Activated CD4-positive, alpha-beta T cell treated with anti-CD3 and anti-CD28 coated beads for 4 hours (primary cell): Measurements from ENCODE around the gene NTRK2.

Experiments
- DNase-seq, 2 donors: peaks; one replicate each; pipeline ENCODE4 v3.0.0-alpha.2; 2020

The NTRK2 gene

DNA sequence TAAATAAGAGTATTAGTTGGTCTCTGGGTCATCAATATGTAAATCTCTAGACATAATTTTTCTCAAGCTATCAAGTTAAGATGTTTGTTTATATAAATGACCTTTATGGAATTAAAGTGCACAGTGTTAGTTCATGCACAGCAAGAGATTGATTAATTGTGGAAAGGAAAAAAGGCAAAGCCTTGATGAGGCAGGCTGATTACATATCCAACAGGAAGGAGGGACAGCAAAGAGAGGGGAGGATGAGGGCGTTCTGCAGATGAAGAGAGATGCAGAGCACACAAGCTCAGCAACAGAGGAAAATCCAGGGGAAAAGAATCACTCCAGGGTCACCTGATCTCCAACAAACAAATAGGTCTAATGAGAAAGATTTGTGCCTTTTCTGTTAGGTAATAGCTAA is 16.5 kb downstream of the NTRK2 start:
- DNase-seq: no peak

DNA sequence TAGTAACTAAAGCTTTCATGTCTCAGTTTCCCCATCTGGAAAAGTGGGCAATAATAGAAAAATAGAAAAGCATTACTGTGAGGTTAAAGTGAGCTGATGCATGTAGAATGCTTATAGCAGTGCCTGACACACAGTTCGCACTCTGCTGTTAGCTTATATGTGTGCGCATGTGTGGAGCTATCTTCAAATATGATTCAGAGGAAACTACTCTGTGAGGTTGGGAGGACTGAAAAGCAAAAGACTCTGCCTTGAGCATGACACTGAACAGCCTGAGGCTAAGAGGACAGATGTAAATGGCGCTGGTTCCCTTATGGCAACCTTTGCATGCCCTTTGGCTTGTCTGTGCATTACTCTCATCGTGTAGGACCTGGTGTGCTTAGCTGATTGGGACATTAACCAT is 19.4 kb downstream of the NTRK2 start:
- no peak for DNase-seq

DNA sequence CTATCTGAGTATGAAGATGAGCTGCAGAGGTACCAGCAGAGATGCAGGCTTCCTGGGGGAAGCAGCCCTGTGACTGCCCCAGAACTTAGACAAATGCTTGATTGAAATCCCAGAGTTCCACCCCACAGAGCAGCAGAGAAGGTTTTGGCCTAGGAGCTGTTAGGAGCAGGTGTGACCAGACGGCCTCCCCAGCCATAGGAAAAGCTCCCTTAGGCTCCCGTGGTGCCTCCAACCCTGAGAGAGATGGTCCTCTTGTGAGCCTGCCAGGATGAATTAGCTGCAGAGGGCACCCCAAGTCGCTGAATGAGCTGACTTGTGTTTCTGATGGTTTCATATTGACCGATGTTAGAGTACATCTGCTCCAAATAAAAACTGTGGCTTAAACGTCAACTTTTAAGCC is 22.1 kb downstream of the NTRK2 start:
- DNase-seq: no peak

DNA sequence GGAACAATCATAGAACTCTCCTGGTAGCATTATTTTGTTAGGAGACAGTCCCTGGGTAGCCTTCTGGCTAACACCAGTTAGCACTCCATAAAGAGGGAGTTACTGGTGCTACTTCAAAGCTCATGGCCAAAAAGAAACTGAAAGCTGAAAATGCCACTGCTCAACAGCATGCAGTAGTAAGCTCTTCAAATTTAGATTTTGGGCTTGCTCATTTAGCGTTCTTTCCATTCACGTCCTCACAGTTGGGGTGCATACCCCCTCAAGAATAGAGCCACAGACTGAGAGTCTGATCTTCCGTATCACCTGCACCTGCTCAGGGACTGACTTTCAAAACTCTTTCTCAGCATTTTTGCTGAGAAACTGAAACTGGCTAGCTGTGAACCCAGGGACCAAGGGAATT is 24.7 kb downstream of the NTRK2 start:
- no peak for DNase-seq

DNA sequence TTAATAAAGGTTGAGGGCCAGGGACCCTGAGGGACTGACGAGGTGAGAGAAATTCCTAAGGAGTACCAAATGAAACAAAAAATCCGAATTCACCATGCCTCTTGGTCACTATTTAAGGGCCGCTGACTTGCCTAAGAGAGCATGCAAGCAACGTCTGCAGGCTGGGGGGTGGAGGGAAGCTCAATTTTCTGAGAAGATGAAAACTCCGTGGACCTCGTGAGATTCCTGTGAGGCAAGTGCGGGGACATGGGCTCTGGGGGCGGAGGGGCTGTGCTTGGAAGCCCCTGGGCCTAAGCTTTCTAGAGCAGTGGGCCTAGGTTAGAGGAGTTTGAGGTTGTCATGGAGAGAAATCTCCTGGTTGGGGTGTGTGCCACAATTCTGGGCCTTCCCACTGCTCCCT is 27.5 kb downstream of the NTRK2 start:
- DNase-seq: no peak

DNA sequence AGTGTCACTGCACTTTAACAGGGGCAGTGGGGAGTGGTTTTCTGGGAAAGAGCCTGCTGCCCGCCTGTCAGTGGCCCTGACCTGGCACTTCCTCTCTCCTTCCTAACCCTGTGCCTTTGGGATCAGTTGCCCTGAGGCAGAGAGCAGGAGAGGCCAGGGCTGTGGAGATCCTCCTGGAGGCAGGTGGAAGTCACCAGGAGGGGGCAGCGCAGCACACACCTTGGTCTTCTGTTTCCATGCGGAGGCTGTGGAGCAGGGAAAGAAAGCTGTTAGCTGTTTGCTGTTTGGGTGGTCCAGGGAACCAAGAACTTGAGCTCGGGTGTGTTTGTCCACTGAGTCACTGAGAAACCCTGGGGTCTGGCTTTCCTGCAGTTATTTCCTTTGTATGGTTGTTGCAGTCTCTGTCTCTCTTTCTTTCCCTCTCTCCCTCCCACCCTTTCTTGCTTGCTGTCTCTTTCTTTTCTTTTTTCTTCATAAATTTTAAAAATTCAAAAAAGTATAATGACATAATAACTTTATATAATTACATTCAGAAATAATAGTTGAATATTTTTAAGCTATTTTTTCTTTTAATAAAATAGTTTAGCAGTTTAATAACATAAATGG is 28.1 kb downstream of the NTRK2 start:
- peak; percentile 3 to 15 for DNase-seq

DNA sequence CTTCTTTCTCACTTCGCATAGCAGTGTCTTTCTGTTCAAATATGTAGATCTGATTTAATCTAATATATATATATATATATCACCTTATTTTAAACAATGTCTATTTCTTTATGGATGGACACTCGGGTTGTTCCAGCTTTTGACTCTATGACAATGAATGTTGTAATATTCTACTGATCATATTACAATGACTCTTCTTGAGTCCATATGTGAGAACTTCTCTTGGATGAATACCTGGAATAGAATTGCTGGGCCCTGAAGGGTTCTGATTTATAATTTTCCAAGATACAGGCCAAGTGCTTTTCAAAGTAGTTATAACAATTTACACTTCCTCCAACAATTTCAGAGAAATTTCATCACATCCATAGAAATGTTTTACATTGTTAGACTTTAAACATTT is 28.8 kb downstream of the NTRK2 start:
- DNase-seq: no peak

DNA sequence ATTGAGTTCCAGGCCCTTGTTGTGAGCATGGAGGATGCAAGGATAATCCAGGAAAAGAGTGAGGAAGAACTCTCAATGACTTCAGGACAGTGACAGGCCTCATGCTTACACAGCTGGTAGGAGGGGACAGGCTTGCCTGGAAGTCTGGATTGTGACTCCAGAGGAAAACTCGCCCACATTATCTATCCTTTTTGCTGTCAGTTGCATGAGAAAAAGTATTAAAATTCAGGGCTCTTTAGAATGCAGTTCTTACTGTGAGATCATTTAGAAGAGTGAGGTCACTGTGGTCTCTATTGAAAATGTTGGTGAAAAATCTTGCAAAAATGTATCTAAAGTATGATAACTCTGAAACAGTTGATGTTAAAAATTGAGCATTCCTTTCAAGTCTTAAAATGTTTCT is 30.5 kb downstream of the NTRK2 start:
- DNase-seq: no peak

DNA sequence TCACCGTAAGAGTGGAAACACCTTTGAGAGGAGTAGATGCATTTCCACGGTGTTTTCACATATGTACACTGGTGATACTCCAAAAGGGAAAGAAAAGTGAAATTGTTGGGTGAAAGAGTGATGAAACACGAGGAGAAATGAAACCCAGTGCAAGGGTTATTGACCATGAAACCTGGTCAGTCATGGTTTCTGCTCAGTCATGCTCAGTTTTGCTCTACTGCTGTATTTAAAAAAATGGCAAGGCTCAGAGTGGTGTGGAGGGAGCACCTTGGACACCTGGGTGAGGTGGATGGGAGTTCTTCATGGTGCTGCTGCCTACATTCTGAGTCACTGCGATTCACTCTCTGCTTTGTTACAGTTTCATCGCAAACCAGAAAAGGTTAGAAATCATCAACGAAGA is 32.3 kb downstream of the NTRK2 start:
- DNase-seq: no peak

DNA sequence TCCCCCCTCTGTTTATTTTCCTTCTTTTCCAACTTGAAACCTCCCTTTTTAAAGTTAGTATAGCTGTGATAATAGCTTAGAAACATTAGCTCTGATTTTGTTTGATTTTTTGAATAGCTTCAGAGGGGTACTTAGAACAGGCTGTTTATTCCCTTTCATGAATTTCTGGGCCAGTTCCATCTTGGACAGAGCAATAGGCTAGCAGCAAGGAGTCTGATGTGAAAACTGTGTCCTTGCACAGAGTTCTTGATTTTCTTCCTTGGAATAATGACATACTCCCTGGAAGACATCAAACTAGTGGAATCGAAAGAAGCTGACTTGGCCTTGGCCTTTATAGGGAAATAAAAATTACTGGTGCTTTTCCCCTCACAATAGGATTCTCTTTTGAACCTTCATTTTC is 32.9 kb downstream of the NTRK2 start:
- DNase-seq: no peak

DNA sequence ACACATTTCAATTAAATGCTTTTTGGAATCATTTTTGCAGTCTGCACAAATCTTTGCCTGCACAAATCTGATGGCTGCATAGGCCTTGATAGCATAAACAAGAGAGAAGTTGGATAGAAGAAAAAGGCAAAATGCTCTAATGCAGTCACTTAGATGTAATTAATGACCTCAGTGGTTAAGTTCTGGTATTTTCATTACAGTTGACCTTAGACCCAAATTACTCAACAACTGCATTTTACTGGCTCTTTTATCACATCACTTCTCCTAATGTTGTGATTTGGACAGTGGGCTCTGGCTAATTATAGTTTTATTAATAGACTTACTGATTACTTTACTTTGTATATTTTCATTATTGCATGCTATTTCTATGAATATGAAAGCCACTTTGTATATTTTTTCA is 34.3 kb downstream of the NTRK2 start:
- no peak for DNase-seq

DNA sequence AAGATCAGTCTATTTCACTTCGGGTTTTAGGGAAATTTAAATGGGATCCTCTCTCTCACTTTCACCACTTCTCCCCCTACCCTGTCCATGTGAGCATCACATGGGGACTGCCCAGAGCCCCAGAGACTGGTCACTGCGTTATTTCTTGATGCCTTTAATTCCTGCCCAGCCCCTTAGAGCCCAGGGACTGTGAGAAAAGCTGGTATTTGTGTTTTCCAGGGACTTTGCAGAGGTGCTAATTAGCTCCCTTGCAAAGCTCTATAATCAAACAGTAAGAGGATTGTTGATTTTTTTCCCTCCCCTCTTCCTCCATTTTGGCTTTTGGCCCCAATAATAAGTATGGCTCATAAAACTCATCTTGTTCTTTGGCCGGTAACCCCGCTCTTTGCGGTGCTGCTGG is 35.6 kb downstream of the NTRK2 start:
- no peak for DNase-seq

DNA sequence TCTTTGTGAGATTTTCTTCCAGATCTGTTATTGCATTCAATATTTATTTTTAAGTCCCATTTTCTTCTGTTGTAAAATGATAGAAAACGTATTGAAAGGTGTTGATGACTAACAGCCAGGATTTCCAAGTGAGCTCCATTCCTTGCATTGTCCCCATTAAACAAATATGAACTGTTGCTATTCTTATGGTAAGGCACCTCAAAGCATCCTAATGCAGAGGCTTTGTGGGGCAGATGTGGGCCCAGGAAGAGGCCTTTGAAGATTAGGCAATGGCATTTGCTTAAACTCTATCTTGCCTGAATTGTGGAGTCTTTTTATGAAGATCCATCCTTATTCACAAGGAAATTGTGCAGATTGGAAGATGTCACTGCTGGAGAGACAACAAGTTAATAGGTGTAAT is 38.9 kb downstream of the NTRK2 start:
- no peak for DNase-seq

DNA sequence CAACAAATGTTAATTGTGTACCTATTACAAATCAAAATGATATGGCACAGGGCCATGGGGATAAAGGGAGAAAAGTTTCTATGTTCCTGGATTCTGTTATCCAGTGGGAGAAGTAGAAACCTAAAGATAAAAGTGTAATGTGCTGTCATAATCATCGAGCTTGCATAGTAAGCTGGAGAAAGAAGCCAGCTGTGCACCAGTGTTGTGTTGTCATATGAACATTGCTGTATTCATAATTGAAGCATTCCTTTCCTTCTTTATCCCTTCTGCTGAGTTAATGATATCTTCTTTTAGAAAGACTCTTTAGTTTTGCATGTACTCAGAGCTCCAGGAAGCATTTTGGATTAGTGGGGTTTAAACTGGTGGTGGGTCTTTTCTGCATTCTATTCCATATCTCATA is 39.5 kb downstream of the NTRK2 start:
- DNase-seq: no peak

DNA sequence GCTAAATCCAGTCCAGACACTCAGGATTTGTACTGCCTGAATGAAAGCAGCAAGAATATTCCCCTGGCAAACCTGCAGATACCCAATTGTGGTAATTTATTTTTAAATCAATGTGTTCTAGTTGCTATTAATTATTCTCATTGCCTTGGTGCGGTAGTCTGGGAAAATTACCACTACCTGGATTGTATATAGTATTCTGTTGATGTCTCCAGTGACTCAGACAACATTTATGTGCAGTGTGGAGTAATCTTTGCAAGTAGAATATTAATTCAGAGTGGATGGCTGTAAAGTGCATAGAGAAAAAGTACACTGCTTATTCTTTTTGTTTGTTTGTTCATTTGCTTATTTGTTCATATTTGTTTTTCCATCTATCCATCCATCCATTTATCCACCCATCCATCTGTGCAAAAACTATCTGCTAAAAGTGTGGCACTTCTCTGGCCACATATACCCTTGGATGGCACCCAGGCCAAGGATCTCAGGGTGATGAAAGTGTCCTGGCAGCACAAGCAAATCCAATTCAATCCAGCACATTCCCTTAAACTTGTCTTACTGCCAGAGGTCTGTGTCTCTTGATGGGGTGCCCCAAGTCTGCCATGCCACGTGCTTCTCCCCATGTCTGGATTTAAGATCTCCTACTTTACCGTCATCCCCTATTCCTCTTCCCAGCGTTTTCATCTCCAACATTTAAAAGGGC is 41.3 kb downstream of the NTRK2 start:
- DNase-seq: no peak

DNA sequence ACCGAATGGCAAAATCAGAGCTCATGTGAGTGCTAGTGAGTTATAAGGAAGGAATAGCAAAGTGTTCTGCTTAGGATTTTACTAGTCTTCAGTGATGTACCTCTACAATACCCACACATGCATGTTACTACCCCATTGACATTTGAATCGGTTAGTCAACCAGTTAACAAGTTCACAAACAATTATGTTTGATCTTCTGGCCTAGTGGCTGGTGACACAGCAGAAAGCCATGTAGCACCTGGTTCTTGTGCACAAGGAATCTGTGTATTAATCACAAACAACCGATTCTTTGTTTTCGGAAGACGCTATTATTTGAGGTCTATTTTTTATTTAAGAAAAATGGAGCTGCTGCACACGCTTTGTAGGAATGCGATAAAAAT is 41.9 kb downstream of the NTRK2 start:
- no peak for DNase-seq

DNA sequence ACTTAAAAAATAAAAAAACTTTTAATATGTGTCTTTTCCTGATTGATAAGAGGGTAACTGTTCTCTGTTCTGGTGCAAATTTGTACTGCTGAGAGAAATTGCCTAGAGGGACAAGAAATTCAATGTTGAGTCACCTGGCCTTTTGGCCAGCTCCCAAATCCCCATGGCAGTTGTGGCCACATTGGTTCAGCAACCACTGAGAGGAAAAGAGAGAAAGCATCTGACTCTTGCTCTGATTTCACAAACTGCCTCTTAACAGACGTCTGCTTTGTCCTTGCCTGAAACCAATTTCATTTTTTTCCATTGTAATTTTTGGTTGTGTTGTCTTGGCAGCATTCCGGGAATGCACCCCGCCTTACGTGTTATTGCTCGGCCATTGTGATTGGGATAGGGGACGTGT is 42.4 kb downstream of the NTRK2 start:
- no peak for DNase-seq

DNA sequence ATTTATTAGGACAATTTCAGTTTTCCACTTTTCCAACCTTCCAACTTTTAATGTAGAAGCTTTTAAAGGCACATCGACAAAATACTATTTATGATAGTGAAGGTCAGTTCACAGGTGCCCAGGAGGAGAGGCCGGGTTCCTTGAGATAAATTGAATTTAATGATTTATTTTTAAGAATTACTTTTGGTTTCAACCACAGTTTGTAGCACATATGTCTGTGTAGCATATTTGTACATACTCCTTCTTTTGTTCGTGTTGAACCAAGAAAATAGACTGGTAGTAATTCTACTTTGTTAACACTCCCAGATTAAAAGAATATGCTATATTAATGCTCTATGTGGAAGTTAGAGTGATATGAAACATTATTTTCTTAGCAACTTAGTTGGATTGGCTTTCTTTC is 46.7 kb downstream of the NTRK2 start:
- no peak for DNase-seq

DNA sequence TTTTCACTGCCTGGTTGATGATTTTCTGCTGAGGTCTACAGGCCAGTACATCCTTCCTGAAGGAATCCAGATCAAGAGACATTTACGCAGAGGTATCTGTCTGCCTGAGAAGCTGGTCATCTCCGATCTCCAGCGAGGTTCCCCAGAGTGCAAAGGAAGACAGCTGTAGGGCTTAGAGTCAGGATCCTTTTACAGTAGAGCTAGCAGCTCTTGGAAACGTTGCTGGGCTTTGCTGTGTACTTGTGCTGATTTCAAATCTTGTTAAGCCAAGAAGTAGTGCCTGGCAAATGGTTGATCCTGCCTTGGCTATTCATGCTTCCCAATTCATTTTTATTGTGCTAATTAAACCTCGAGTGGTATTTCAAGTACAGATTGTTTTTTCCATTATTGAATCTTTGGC is 48.9 kb downstream of the NTRK2 start:
- DNase-seq: no peak

DNA sequence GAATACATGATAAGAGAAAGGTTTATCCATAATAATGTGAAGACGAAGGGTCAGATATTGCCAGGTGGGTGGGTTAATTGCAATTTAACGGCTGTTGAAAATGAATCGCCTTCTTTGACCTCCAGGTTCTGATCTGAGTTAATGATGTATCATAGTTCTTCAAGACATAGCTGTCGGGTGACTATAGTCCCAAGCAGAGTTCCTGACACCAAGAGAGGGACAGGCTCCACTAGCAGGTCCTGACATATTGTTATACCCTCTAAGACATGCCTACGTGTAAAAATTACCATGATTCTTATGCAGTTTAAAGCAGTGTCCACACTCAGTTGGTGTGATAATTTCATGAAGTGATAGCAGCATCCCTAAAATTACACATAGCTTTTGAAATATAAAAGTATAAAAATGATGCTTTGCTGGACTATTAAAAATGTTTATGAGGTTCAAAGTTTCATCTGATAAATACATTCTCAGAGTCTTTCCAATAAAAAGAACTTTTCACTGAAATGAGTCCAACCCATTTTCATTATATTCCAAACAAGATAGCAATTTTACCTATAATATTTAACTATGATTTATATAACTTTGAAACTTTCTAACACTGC is 53.0 kb downstream of the NTRK2 start:
- no peak for DNase-seq

DNA sequence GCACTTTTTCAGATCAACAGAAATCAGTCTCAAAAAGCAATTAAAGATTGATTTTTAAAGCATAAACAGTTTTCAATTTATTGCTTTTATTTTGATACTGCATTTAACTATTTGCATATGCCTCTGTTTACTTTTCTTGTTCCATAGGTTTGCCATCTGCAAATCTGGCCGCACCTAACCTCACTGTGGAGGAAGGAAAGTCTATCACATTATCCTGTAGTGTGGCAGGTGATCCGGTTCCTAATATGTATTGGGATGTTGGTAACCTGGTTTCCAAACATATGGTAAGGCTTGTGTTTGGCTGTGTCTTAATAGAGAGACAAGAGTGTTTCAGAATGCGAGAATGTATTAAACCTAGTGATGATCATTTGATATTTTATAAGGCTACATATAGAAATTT is 53.9 kb downstream of the NTRK2 start:
- DNase-seq: no peak

DNA sequence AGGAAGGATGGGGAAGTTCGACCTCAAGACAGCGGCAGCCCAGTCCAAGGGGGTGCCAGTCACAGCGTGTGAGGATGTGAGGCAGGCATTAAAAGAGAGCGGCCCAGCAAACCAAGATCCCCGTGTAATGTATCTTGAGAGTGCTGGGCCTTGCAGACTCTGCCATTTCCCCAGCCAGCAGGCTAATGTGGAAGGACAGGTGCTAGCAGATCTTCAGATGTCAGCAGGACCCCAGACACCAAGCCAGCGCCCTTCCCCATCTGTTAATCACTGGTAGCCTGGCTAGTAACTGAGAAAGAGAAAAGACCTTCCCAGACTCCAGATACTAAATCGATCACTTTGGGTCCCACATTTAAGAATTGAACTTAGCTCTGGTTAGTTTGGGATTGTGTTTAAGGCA is 62.2 kb downstream of the NTRK2 start:
- DNase-seq: no peak

DNA sequence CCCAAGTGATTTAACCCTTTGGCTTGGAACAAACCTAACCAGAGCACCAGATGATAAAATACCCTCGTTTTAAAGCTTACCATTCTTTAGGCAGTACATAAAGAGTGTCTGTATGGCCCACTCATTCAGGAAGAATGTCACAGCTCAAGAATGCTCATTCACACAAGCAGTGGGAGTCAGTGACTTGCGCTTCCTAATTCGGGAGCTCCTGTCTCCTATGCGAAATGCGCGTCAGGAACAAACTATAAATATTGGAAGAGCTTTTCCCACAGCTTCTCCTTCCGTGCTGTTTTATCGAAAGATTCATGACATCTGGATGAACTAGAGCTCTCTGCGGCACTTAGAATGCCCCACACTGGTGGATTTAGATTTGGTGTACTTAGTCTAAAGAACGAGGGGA is 66.6 kb downstream of the NTRK2 start:
- DNase-seq: no peak

DNA sequence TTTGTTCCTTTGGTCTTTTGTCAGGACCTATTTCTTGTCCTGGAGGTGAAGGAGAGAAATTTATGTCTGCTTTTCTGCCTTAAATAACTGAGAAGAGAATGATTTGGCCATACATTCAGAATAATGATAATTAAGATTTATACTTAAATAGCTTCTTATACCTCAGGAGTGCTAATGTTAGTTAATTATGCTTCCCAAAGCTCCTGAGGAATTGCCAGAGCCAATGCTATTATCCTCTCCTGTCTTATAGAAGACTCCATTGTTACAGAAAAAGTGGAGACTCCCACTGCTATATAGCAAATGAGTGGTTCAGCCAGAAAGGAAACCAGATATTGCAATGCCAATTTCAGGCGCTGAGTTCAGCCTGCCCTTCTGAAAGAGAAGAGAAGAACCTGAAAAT is 67.0 kb downstream of the NTRK2 start:
- no peak for DNase-seq

DNA sequence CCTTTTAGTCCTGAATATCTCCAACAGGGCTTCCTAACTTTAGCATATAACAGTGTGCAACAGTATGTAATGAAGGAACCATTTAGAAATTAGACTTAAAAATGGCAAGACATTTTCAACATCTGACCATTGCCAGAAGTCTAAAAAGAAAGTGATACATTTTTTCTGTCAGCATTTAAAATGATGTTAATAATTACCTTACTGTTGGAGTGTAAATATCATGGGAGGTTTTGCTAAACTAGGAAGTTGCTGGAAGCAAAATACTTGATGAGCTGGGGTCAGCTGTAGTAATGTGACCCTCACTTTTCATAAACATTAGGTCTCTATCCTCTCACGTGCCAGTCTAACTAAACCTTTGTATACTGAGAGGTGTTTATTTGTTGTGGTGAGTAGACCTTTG is 68.8 kb downstream of the NTRK2 start:
- no peak for DNase-seq
